A172 (cell line): ENCODE measurements around the gene PMS2. TPM values are rescaled to one million over a fixed set of nuclear protein-coding genes. Genes with fewer than 3 reads are reported as not detected.
"Not testable (repeated sequence)": the region's sequence is repeated elsewhere in the genome, so short reads cannot be mapped to it uniquely, and the experiment has no call there.

Experiments used
- DNase-seq: peaks from one replicate; pipeline ENCODE4 v3.0.0-alpha.2; 2015; ENCODE audit warnings: low spot score
- total RNA-seq: library from RNA; depleted of rRNA; stranded (reverse); fragments of >200 nt; shearing (Covaris generic); gene quantifications from 2 replicates; pipeline ENCODE4 v1.2.3, GENCODE V29; 2014

PMS2 gene
- total RNA-seq, 1 experiment from 2014 or later: 43.0 TPM

GRCh38 chr7:6016653-6016966, 7.8 kb upstream of the PMS2 start:
- no peak for DNase-seq

- DNase-seq: peak; percentile 39
Observed at GRCh38 chr7:6015917-6016652, 7.2 kb upstream of the PMS2 start.

- no peak for DNase-seq
Observed at GRCh38 chr7:6012355-6013104, 3.7 kb upstream of the PMS2 start.

GRCh38 chr7:6011541-6011940, 2.7 kb upstream of the PMS2 start:
- DNase-seq: no peak

- not testable (repeated sequence) for DNase-seq
Observed at GRCh38 chr7:6010370-6010769, 1.5 kb upstream of the PMS2 start.

GRCh38 chr7:6007835-6008590, 836 bp downstream of the PMS2 start:
- peak; percentile 37 for DNase-seq

GRCh38 chr7:6007386-6007785, 1.5 kb downstream of the PMS2 start:
- DNase-seq: no peak

- peak; percentile 59 for DNase-seq
Observed at GRCh38 chr7:5997210-5997808, 11.5 kb downstream of the PMS2 start.

- DNase-seq: not testable (repeated sequence)
Observed at GRCh38 chr7:5987061-5987460, 21.8 kb downstream of the PMS2 start.

- DNase-seq: not testable (repeated sequence)
Observed at GRCh38 chr7:5979680-5980314, 29.1 kb downstream of the PMS2 start.

GRCh38 chr7:5973580-5973979, 35.3 kb downstream of the PMS2 start:
- not testable (repeated sequence) for DNase-seq

GRCh38 chr7:5970347-5970911, 38.4 kb downstream of the PMS2 start, which contains the start of gene RSPH10B:
Gene RSPH10B, minus strand, starts transcription at chr7:5970689. Its CDS starts 3,573 bp downstream, at chr7:5967116.
- DNase-seq: not testable (repeated sequence)

- DNase-seq: not testable (repeated sequence)
Observed at GRCh38 chr7:5963810-5964209, 45.0 kb downstream of the PMS2 start.

- not testable (repeated sequence) for DNase-seq
Observed at GRCh38 chr7:5963205-5963604, 45.6 kb downstream of the PMS2 start.

GRCh38 chr7:5934945-5935450, 73.9 kb downstream of the PMS2 start:
- DNase-seq: not testable (repeated sequence)

- DNase-seq: peak; percentile 72
Observed at GRCh38 chr7:5931905-5932644, 76.8 kb downstream of the PMS2 start.

GRCh38 chr7:5931250-5931649, 77.6 kb downstream of the PMS2 start:
- not testable (repeated sequence) for DNase-seq

- not testable (repeated sequence) for DNase-seq
Observed at GRCh38 chr7:5930290-5930689, 78.6 kb downstream of the PMS2 start.

- not testable (repeated sequence) for DNase-seq
Observed at GRCh38 chr7:5926263-5926870, 82.5 kb downstream of the PMS2 start.

- DNase-seq: not testable (repeated sequence)
Observed at GRCh38 chr7:5924630-5925029, 84.2 kb downstream of the PMS2 start.
